HepG2 (cell line): ENCODE measurements around the gene GPN2. TPM values are rescaled to one million over a fixed set of nuclear protein-coding genes. Genes with fewer than 3 reads are reported as not detected.

Experiments used
- CEBPG ChIP-seq: IDR thresholded peaks from 2 replicates; pipeline ENCODE4 v1.6.1; 2016
- GABPB1 ChIP-seq: IDR thresholded peaks from 2 replicates; pipeline ENCODE4 v1.6.1; 2016; ENCODE audit warnings: mild to moderate bottlenecking, missing genetic modification reagents, moderate library complexity, missing compliant biosample characterization
- GLI4 ChIP-seq: sonication (generic); formaldehyde crosslinking; IDR thresholded peaks from 2 replicates; pipeline ENCODE4 v1.5.1; 2020; ENCODE audit warnings: missing genetic modification reagents, mild to moderate bottlenecking, moderate library complexity, borderline replicate concordance
- LBX2 ChIP-seq: sonication (generic); formaldehyde crosslinking; IDR thresholded peaks from 2 replicates; pipeline ENCODE4 v1.5.0; 2020; ENCODE audit warnings: missing genetic modification reagents, mild to moderate bottlenecking, borderline replicate concordance
- PHF21A ChIP-seq: sonication (generic); formaldehyde crosslinking; IDR thresholded peaks from 2 replicates; pipeline ENCODE4 v1.5.0; 2020; ENCODE audit warnings: mild to moderate bottlenecking, missing genetic modification reagents
- PITX1 ChIP-seq: sonication (generic); formaldehyde crosslinking; IDR thresholded peaks from 2 replicates; pipeline ENCODE4 v1.5.1; 2020; ENCODE audit warnings: mild to moderate bottlenecking, missing genetic modification reagents
- POGK ChIP-seq: sonication (generic); formaldehyde crosslinking; conservative IDR thresholded peaks from 2 replicates; pipeline ENCODE4 v1.8.0; 2022; ENCODE audit warnings: mild to moderate bottlenecking, moderate library complexity, missing genetic modification reagents
- REXO4 ChIP-seq: sonication (generic); formaldehyde crosslinking; IDR thresholded peaks from 2 replicates; pipeline ENCODE4 v1.8.0; 2022; ENCODE audit warnings: missing genetic modification reagents, mild to moderate bottlenecking, borderline replicate concordance
- SAFB2 ChIP-seq: sonication (generic); formaldehyde crosslinking; IDR thresholded peaks from 2 replicates; pipeline ENCODE4 v1.5.1; 2020; ENCODE audit warnings: missing genetic modification reagents, low read depth, mild to moderate bottlenecking, borderline replicate concordance
- SRF ChIP-seq: IDR thresholded peaks from 2 replicates; pipeline ENCODE4 v1.6.1; 2011; ENCODE audit warnings: mild to moderate bottlenecking, low read depth, low read length, moderate library complexity
- THRA ChIP-seq: sonication (generic); formaldehyde crosslinking; IDR thresholded peaks from 2 replicates; pipeline ENCODE4 v1.4.0; 2020; ENCODE audit warnings: missing genetic modification reagents, borderline replicate concordance
- WIZ ChIP-seq: sonication (generic); formaldehyde crosslinking; IDR thresholded peaks from 2 replicates; pipeline ENCODE4 v1.5.1; 2020; ENCODE audit warnings: mild to moderate bottlenecking, missing genetic modification reagents
- ZNF275 ChIP-seq: sonication (generic); formaldehyde crosslinking; IDR thresholded peaks from 2 replicates; pipeline ENCODE4 v1.8.0; 2022; ENCODE audit warnings: missing genetic modification reagents, mild to moderate bottlenecking, inconsistent platforms, borderline replicate concordance
- ZNF607 ChIP-seq: sonication (generic); formaldehyde crosslinking; IDR thresholded peaks from 2 replicates; pipeline ENCODE4 v1.5.1; 2020; ENCODE audit warnings: missing genetic modification reagents, mild to moderate bottlenecking, borderline replicate concordance
- ZNF7 ChIP-seq: IDR thresholded peaks from 2 replicates; pipeline ENCODE4 v1.6.1; 2016; ENCODE audit warnings: missing biosample characterization, missing genetic modification reagents
- ZNF75D ChIP-seq: sonication (generic); formaldehyde crosslinking; IDR thresholded peaks from 2 replicates; pipeline ENCODE4 v1.8.1; 2023; ENCODE audit warnings: missing genetic modification reagents, mild to moderate bottlenecking, borderline replicate concordance
- polyA plus RNA-seq, 8 experiments: library from polyadenylated mRNA; depleted of rRNA in 3 of 8; stranded (reverse) in 7 of 8; unstranded in 1 of 8; fragments of >200 nt; fragmentation: Illumina TruSeq in 4 of 8; extraction: Trizol in 4 of 8; gene quantifications; 2 replicates each; pipeline versions ENCODE4 v1.2.1 to v1.2.3, GENCODE V29; 2011 to 2016; ENCODE audit warnings: low read depth in 4 of 8, missing spikeins in 1 of 8, mixed read lengths in 1 of 8; ENCODE audit not compliant: insufficient read depth in 1 of 8
- total RNA-seq, 5 experiments: library from RNA; depleted of rRNA; stranded (reverse); fragments of >200 nt; fragmentation: Illumina TruSeq; extraction: Trizol; gene quantifications; 2 replicates each; pipeline ENCODE4 v1.2.3, GENCODE V29; 2016; ENCODE audit warnings: low read depth in 1 of 5
- TF ChIP-seq, protein P1 (sequence below): sonication (generic); formaldehyde crosslinking; IDR thresholded peaks from 2 replicates; pipeline ENCODE4 v1.4.0; 2020; ENCODE audit warnings: missing genetic modification reagents
- TF ChIP-seq, protein P2 (sequence below): sonication (generic); formaldehyde crosslinking; IDR thresholded peaks from 2 replicates; pipeline ENCODE4 v1.8.0; 2022; ENCODE audit warnings: missing genetic modification reagents, low read depth, mild to moderate bottlenecking, borderline replicate concordance
- TF ChIP-seq, protein P3 (sequence below): sonication (generic); formaldehyde crosslinking; IDR thresholded peaks from 2 replicates; pipeline ENCODE4 v1.5.0; 2020; ENCODE audit warnings: mild to moderate bottlenecking, missing genetic modification reagents

The GPN2 gene
- total and polyA plus RNA-seq, 2 of the 13 experiments (the other 11 are each of a cell fraction or from before 2014, with no cell fraction given) = 19.3 to 38.9 TPM

GRCh38 chr1:26831546-26832248 lies 58.4 kb downstream of the GPN2 start (continued):
- TF ChIP-seq, protein P1, sequence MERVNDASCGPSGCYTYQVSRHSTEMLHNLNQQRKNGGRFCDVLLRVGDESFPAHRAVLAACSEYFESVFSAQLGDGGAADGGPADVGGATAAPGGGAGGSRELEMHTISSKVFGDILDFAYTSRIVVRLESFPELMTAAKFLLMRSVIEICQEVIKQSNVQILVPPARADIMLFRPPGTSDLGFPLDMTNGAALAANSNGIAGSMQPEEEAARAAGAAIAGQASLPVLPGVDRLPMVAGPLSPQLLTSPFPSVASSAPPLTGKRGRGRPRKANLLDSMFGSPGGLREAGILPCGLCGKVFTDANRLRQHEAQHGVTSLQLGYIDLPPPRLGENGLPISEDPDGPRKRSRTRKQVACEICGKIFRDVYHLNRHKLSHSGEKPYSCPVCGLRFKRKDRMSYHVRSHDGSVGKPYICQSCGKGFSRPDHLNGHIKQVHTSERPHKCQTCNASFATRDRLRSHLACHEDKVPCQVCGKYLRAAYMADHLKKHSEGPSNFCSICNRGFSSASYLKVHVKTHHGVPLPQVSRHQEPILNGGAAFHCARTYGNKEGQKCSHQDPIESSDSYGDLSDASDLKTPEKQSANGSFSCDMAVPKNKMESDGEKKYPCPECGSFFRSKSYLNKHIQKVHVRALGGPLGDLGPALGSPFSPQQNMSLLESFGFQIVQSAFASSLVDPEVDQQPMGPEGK (CRISPR knock-in tag) = peak; percentile 75
- TF ChIP-seq, protein P2, sequence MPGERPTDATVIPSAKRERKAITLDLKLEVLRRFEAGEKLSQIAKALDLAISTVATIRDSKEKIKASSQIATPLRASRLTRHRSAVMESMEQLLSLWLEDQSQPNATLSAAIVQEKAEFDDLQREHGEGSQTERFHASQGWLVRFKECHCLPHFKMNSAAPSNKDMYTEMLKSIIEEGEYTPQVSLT (CRISPR knock-in tag) = no peak
- TF ChIP-seq PHF21A (CRISPR knock-in tag) (no peak), GABPB1 (CRISPR knock-in tag) (peak; percentile 39; the same call in 1 of the 2 replicates), PITX1 (CRISPR knock-in tag) (peak; percentile 64; the same call in 1 of the 2 replicates), SRF (no peak), LBX2 (no peak), ZNF75D (no peak), ZNF607 (CRISPR knock-in tag) (no peak), POGK (no peak), THRA (CRISPR knock-in tag) (peak; percentile 53; the same call in 1 of the 2 replicates), CEBPG (CRISPR knock-in tag) (peak; percentile 91), REXO4 (CRISPR knock-in tag) (no peak), ZNF275 (CRISPR knock-in tag) (0 out of 2 replicates have a peak, but pooled peaks have one; percentile 49), SAFB2 (CRISPR knock-in tag) (no peak), GLI4 (no peak), ZNF7 (no peak), WIZ (no peak)
- TF ChIP-seq, protein P3, sequence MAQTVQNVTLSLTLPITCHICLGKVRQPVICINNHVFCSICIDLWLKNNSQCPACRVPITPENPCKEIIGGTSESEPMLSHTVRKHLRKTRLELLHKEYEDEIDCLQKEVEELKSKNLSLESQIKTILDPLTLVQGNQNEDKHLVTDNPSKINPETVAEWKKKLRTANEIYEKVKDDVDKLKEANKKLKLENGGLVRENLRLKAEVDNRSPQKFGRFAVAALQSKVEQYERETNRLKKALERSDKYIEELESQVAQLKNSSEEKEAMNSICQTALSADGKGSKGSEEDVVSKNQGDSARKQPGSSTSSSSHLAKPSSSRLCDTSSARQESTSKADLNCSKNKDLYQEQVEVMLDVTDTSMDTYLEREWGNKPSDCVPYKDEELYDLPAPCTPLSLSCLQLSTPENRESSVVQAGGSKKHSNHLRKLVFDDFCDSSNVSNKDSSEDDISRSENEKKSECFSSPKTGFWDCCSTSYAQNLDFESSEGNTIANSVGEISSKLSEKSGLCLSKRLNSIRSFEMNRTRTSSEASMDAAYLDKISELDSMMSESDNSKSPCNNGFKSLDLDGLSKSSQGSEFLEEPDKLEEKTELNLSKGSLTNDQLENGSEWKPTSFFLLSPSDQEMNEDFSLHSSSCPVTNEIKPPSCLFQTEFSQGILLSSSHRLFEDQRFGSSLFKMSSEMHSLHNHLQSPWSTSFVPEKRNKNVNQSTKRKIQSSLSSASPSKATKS (CRISPR knock-in tag) = no peak
